Esophagus squamous epithelium (tissue), 5 donors: ENCODE results near the gene ADCY6. TPM values are rescaled to one million over a fixed set of nuclear protein-coding genes. Genes with fewer than 3 reads are reported as not detected.

ENCODE experiments used
- DNase-seq: peaks from one replicate; lab custom pipeline; 2025; lab: John Stamatoyannopoulos, UW
- H3K27ac ChIP-seq, 4 donors: fragments of 200-600 bp; sonication (generic); one replicate each; pipeline ENCODE4 v1.5.1; 2016 to 2019; ENCODE audit warnings: mild to moderate bottlenecking in 1 of 4
- H3K27me3 ChIP-seq, 4 donors: fragments of 200-600 bp; sonication (generic); 1 replicate in 3 of 4; 2 replicates in 1 of 4; pipeline versions ENCODE4 v1.5.1 to v1.6.0; 2017 to 2021; ENCODE audit warnings: antibody characterized with exemption in 1 of 4
- H3K36me3 ChIP-seq, 3 donors: fragments of 200-600 bp; sonication (generic); one replicate each; pipeline ENCODE4 v1.5.1; 2016 to 2019
- H3K4me1 ChIP-seq, 3 donors: fragments of 200-600 bp; sonication (generic); one replicate each; pipeline ENCODE4 v1.5.1; 2017 to 2019
- H3K4me3 ChIP-seq, 4 donors: fragments of 200-600 bp; sonication (generic); 1 replicate in 3 of 4; 2 replicates in 1 of 4; pipeline ENCODE4 v1.5.1; 2016 to 2019; ENCODE audit warnings: mild to moderate bottlenecking in 2 of 4, moderate library complexity in 1 of 4
- H3K9me3 ChIP-seq, 3 donors: fragments of 200-600 bp; sonication (generic); one replicate each; pipeline ENCODE4 v1.5.1; 2016 to 2019
- POLR2A ChIP-seq, 4 donors: fragments of 450-650 bp; IDR thresholded peaks; one replicate each; pipeline ENCODE4 v1.6.1; 2017; ENCODE audit warnings: antibody characterized with exemption in 4 of 4, mild to moderate bottlenecking in 4 of 4, moderate library complexity in 3 of 4
- WGBS, 2 donors: methylation state at CpG; one replicate each; pipeline ENCODE4 v1.1.5; 2018; 5-methylcytosine and 5-hydroxymethylcytosine counted together
- intact Hi-C: fragments of 100-400 bp; cut with DNase I; formaldehyde crosslinking; loops from one replicate; pipeline ENCODE4 v1.15.0; 2022
- total RNA-seq, 4 donors: library from RNA; depleted of rRNA; stranded (reverse); fragments of >200 nt; gene quantifications; one replicate each; pipeline ENCODE4 v1.1.0, GENCODE V29; 2016
- TF ChIP-seq, protein P1 (sequence below), 6 experiments: fragments of 450-650 bp in 4 of 6; fragments of 200-600 bp in 2 of 6; sonication (generic) in 2 of 6; IDR thresholded peaks; one replicate each; pipeline ENCODE4 v1.5.1; 2016 to 2019; ENCODE audit warnings: antibody characterized with exemption in 6 of 6, mild to moderate bottlenecking in 4 of 6, moderate library complexity in 4 of 6
- donor health status: DM: yes; HTN: yes; CAD: no.

ADCY6 gene
- total RNA-seq, 4 donors from 2014 or later, result 11.5 to 14.7 (median 13.9) TPM

GRCh38 chr12:48779869-48780268 is 9.0 kb downstream of the ADCY6 start:
- peaks cover 0 to 47% (median 15%) of the 10 kb centered on the region in 3 donors for H3K36me3 ChIP-seq
- H3K9me3 ChIP-seq, result no peaks in the 10 kb centered on the region
- no peak overlapping the region for H3K4me3 ChIP-seq
- no peak for DNase-seq
- intact Hi-C loops, result no loop called here
- 43 to 78% methylated on average over 3 of the region's 3 CpGs for WGBS, 2 donors
- H3K27ac ChIP-seq, result peak overlapping the region in 3 of 4 donors; percentile 37 to 80 (median 75)
- H3K27me3 ChIP-seq, result no peaks in the 10 kb centered on the region
- TF ChIP-seq, protein P1, sequence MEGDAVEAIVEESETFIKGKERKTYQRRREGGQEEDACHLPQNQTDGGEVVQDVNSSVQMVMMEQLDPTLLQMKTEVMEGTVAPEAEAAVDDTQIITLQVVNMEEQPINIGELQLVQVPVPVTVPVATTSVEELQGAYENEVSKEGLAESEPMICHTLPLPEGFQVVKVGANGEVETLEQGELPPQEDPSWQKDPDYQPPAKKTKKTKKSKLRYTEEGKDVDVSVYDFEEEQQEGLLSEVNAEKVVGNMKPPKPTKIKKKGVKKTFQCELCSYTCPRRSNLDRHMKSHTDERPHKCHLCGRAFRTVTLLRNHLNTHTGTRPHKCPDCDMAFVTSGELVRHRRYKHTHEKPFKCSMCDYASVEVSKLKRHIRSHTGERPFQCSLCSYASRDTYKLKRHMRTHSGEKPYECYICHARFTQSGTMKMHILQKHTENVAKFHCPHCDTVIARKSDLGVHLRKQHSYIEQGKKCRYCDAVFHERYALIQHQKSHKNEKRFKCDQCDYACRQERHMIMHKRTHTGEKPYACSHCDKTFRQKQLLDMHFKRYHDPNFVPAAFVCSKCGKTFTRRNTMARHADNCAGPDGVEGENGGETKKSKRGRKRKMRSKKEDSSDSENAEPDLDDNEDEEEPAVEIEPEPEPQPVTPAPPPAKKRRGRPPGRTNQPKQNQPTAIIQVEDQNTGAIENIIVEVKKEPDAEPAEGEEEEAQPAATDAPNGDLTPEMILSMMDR (IDR thresholded peaks at IDR 0.05), result no peak
- no peak for TF ChIP-seq POLR2A (IDR thresholded peaks at IDR 0.05)
- H3K4me1 ChIP-seq, result peaks cover 23 to 50% (median 29%) of the 10 kb centered on the region in 3 donors

DNA sequence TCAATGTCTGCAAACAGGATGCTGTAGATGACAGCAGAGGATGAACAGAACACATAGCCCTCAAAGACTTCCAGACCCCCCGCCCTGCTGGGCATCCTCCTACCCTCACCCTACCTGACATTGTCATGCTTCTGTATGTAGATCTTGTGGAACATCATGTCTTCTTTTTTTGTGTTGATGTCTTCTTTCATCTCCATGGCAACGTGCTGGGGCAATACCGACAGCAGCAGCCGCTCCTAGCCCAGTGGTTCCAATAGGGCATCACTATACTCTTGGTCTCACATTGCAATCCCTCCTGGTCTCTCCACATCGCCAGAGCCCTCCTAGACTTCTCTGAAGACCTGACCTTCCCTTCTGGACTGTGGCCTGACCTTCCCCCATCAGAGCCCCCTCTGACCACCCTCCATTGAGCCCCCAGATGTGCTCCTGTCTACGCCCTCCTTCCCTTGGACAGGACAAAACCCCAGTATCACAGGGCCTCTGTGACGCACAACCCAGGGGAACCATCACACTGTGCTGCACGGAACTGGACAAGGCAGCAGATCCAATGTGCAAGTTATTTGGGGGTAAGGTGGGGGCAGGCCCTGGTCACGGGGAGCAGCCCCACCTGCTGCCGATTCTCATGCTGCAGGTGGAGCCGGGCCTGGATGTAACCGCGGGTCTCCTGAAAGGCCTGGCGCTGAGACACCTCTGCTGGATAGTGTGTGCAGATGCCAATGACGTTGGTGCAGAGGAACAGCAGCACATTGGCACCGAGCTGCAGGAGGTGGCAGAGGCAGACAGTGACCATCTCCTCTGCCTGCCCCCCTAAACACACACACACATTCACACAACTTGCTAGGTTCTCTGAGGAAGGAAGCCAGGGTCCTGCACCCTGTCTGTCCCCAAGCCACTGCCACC is 11.1 kb downstream of the ADCY6 start:
- DNase-seq, result no peak
- H3K4me1 ChIP-seq, result peaks cover 23 to 43% (median 29%) of the 10 kb centered on the region in 3 donors
- no peaks in the 10 kb centered on the region for H3K27me3 ChIP-seq
- H3K36me3 ChIP-seq, result peaks cover 10 to 62% (median 22%) of the 10 kb centered on the region in 3 donors
- WGBS, 2 donors, result 85 to 86% methylated on average over 7 to 15 of the region's 16 CpGs
- H3K9me3 ChIP-seq, result no peaks in the 10 kb centered on the region
- TF ChIP-seq, protein P1 (IDR thresholded peaks at IDR 0.05), result no peak
- TF ChIP-seq POLR2A (IDR thresholded peaks at IDR 0.05), result no peak
- intact Hi-C loops, result no loop called here
- no peak overlapping the region for H3K4me3 ChIP-seq
- H3K27ac ChIP-seq, result no peak overlapping the region

DNA sequence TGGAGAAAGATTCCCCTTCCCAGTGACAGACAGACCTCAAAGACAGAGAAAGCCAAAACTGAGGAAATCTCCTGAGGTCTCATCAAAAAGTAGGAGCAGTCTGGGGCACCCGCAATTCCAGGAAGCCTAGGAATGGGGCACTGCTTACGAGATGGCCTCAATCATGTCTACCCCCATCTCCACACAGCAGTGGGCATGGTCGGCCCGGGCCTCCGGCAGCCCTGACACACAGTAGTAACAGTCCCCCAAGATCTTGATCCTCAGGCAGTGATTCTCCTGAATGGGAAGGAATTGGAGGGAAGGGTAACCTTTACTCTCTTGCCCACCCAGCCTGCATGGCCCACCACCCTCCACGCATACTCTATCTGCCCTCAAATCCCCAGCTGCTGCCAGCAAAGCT is 11.9 kb downstream of the ADCY6 start:
- TF ChIP-seq, protein P1 (IDR thresholded peaks at IDR 0.05), result no peak
- no peak for TF ChIP-seq POLR2A (IDR thresholded peaks at IDR 0.05)
- Histone ChIP-seq H3K9me3 (no peaks in the 10 kb centered on the region), H3K36me3 (peaks cover 10 to 63% (median 23%) of the 10 kb centered on the region in 3 donors), H3K4me3 (no peak overlapping the region), H3K27ac (no peak overlapping the region), H3K4me1 (peaks cover 23 to 35% (median 24%) of the 10 kb centered on the region in 3 donors), H3K27me3 (no peaks in the 10 kb centered on the region)
- DNase-seq, result no peak
- intact Hi-C loops, result no loop called here
- 93 to 100% methylated on average over 1 to 5 of the region's 6 CpGs for WGBS, 2 donors

DNA sequence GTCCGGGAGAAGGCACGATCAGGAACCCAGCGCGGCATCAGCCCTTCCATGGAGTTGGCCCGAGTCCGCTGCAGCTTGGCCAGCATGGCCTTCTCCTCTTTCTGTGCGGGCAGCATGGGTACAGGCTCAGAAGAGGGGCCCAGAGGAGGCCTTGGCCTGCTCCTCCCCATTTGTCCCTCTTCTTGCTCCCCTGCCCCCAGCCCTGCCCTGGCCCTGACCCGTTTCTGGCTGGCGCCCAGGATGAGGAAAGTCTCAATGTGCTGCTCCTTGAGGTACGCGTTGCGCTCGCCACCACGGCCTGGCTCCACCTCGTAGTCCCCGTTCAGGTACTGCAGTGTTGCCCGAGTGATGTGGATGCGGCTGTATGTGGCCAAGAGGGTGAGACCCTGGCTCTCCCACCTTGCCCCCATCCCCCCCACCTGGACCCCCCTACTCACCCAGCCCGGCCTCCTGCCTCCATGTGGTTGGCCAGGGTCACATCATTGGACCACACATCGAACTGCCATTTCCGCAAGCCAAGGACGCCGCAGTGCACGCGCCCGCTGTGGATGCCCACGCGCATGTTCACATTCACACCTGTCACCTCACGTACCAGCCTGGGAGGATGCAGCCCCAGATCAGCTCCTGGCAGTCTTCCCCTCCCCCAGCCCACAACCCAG is 12.8 kb downstream of the ADCY6 start:
- WGBS, 2 donors, result 91 to 93% methylated on average over 11 to 24 of the region's 29 CpGs
- TF ChIP-seq POLR2A (IDR thresholded peaks at IDR 0.05), result no peak
- Histone ChIP-seq H3K4me1 (peaks cover 15 to 27% (median 16%) of the 10 kb centered on the region in 3 donors), H3K9me3 (no peaks in the 10 kb centered on the region), H3K27me3 (no peaks in the 10 kb centered on the region), H3K36me3 (peaks cover 11 to 71% (median 31%) of the 10 kb centered on the region in 3 donors), H3K27ac (no peak overlapping the region), H3K4me3 (no peak overlapping the region)
- intact Hi-C loops, result no loop called here
- DNase-seq, result no peak

DNA sequence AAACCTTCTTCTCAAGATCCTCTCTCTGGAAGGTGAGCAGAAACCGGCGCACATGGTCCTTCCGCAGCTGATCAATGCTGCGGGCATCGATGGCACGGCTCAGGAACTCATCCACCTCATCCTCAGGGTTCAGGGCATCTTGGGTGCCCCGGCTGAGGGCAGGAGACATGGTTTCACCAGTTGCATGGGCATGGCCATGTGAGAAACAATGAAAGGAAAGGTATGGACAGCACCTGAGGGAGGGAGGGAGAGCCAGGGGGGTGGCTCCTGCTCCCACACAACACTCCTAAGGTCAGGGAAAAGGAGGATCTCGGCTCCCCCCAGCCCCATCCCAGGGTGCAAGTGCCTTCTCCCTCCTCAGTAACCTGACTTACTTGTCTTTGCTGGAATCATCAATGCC is 13.6 kb downstream of the ADCY6 start:
- 81 to 91% methylated on average over 2 to 6 of the region's 8 CpGs for WGBS, 2 donors
- no peak overlapping the region for H3K27ac ChIP-seq
- peaks cover 16 to 79% (median 39%) of the 10 kb centered on the region in 3 donors for H3K36me3 ChIP-seq
- DNase-seq, result no peak
- H3K4me3 ChIP-seq, result no peak overlapping the region
- intact Hi-C loops, result no loop called here
- peaks cover 7 to 18% (median 9%) of the 10 kb centered on the region in 3 donors for H3K4me1 ChIP-seq
- TF ChIP-seq, protein P1 (IDR thresholded peaks at IDR 0.05), result no peak
- no peak for TF ChIP-seq POLR2A (IDR thresholded peaks at IDR 0.05)
- no peaks in the 10 kb centered on the region for H3K9me3 ChIP-seq
- no peaks in the 10 kb centered on the region for H3K27me3 ChIP-seq
